Osteocyte (in vitro differentiated cells): ENCODE results near the gene PSME3. TPM values are rescaled to one million over a fixed set of nuclear protein-coding genes. Genes with fewer than 3 reads are reported as not detected.

Experiments used
- DNase-seq: peaks from one replicate; pipeline ENCODE4 v3.0.0; 2021; ENCODE audit warnings: mixed read lengths; ENCODE audit not compliant: unreplicated experiment; ENCODE audit errors: extremely low spot score
- H3K27ac Mint-ChIP-seq: one replicate; pipeline ENCODE4 v1.8.0; 2021; ENCODE audit warnings: mild to moderate bottlenecking, mixed read lengths; ENCODE audit not compliant: unreplicated experiment
- H3K27me3 Mint-ChIP-seq: one replicate; pipeline ENCODE4 v1.8.0; 2021; ENCODE audit warnings: mixed read lengths; ENCODE audit not compliant: unreplicated experiment
- H3K36me3 Mint-ChIP-seq: one replicate; pipeline ENCODE4 v1.8.0; 2021; ENCODE audit warnings: mixed read lengths; ENCODE audit not compliant: unreplicated experiment
- H3K4me1 Mint-ChIP-seq: one replicate; pipeline ENCODE4 v1.8.0; 2021; ENCODE audit warnings: mixed read lengths; ENCODE audit not compliant: unreplicated experiment
- H3K4me3 Mint-ChIP-seq: one replicate; pipeline ENCODE4 v1.8.0; 2021; ENCODE audit warnings: mild to moderate bottlenecking, moderate library complexity, mixed read lengths; ENCODE audit not compliant: unreplicated experiment
- H3K9me3 Mint-ChIP-seq: one replicate; pipeline ENCODE4 v1.8.0; 2021; ENCODE audit warnings: mixed read lengths; ENCODE audit not compliant: unreplicated experiment
- CTCF ChIP-seq: fragments of 200-600 bp; sonication (generic); IDR thresholded peaks from 2 replicates; pipeline ENCODE4 v1.5.0; 2021; ENCODE audit warnings: antibody characterized with exemption, mild to moderate bottlenecking, moderate library complexity
- total RNA-seq: library from RNA; stranded (reverse); gene quantifications from 2 replicates; pipeline ENCODE4 v1.2.1, GENCODE V29; 2021

PSME3 gene
- total RNA-seq, 1 donor from 2014 or later: 111 TPM

DNA sequence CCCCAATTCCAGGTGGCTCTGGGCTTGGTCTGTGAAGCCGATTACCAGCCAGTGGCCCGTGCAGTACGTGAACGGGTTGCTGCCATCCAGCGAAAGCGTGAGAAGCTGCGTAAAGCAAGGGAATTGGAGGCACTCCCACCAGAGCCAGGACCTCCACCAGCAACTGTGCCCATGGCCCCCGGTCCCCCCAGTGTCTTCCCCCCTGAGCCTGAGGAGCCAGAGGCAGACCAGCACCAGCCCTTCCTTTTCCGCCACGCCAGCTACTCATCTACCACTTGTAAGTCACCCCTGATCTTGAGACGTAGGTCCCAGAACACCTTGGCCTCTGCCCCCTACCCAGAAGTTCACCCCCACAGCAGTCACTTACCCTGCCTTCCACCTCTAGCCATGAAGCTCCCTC is 45.9 kb upstream of the PSME3 start:
- no peak for DNase-seq
- H3K4me1 Mint-ChIP-seq: no peaks in the 10 kb centered on the region
- H3K27ac Mint-ChIP-seq: no peak overlapping the region
- no peak for TF ChIP-seq CTCF
- H3K9me3 Mint-ChIP-seq: no peaks in the 10 kb centered on the region
- H3K4me3 Mint-ChIP-seq: no peak overlapping the region
- H3K27me3 Mint-ChIP-seq: peaks cover 8% of the 10 kb centered on the region
- no peaks in the 10 kb centered on the region for H3K36me3 Mint-ChIP-seq

- Mint-ChIP-seq H3K27ac (no peak overlapping the region), H3K4me3 (no peak overlapping the region), H3K4me1 (peaks cover 6% of the 10 kb centered on the region), H3K9me3 (no peaks in the 10 kb centered on the region), H3K27me3 (no peaks in the 10 kb centered on the region), H3K36me3 (peaks cover 9% of the 10 kb centered on the region)
- DNase-seq: no peak
- no peak for TF ChIP-seq CTCF
These were observed 41.2 kb upstream of the PSME3 start for GRCh38 chr17:42791948-42792347.

DNA sequence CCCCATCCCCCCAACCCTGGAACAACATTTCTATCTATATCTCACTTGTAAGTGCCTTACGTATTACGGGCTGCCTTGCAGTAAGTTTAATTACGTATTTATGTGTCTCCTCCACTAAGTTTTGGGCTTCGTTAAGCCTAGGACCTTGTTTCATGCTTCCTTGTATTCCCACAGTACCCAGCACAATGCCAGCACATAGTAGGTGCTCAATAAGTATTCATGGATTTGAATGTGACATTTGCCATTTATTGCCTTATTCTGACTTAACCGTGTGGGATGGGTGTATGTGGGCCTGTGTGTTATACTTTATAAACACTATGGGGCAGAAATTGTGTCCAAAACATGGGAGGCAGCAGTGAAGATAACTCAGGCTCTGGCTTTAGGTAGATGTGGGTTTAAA is 40.7 kb upstream of the PSME3 start:
- Mint-ChIP-seq H3K4me3 (no peak overlapping the region), H3K9me3 (no peaks in the 10 kb centered on the region), H3K36me3 (peaks cover 9% of the 10 kb centered on the region), H3K4me1 (peaks cover 10% of the 10 kb centered on the region), H3K27ac (no peak overlapping the region), H3K27me3 (no peaks in the 10 kb centered on the region)
- no peak for DNase-seq
- TF ChIP-seq CTCF: no peak

GRCh38 chr17:42795061-42795460 is 38.1 kb upstream of the PSME3 start:
- no peak overlapping the region for H3K4me3 Mint-ChIP-seq
- no peak for DNase-seq
- H3K36me3 Mint-ChIP-seq: peaks cover 11% of the 10 kb centered on the region
- TF ChIP-seq CTCF: no peak
- no peak overlapping the region for H3K27ac Mint-ChIP-seq
- no peaks in the 10 kb centered on the region for H3K9me3 Mint-ChIP-seq
- peaks cover 25% of the 10 kb centered on the region for H3K4me1 Mint-ChIP-seq
- peaks cover 3% of the 10 kb centered on the region for H3K27me3 Mint-ChIP-seq

DNA sequence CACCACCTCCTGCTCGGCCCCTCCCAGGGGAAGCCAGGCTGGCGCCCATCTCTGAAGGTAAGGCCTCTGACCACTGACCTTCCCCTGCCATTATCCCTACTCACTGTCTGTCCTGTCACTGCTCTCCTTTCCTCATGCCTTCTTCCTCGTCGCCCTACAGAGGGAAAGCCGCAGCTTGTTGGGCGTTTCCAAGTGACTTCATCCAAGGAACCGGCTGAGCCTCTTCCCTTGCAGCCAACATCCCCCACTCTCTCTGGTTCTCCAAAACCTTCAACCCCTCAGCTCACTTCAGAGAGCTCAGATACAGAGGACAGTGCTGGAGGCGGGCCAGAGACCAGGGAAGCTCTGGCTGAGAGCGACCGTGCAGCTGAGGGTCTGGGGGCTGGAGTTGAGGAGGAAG is 37.7 kb upstream of the PSME3 start:
- Mint-ChIP-seq H3K4me1 (peaks cover 25% of the 10 kb centered on the region), H3K4me3 (peak overlapping the region; percentile 32), H3K36me3 (peaks cover 11% of the 10 kb centered on the region), H3K27me3 (peaks cover 7% of the 10 kb centered on the region), H3K27ac (no peak overlapping the region), H3K9me3 (no peaks in the 10 kb centered on the region)
- DNase-seq: no peak
- TF ChIP-seq CTCF: no peak
